Heart right ventricle (tissue), 16 donors: ENCODE measurements around the gene TRAPPC5. TPM values are rescaled to one million over a fixed set of nuclear protein-coding genes. Genes with fewer than 3 reads are reported as not detected.

Experiments used
- ATAC-seq, 8 donors: fragments of 200-7000 bp; cut with Tn5 transposase; one replicate each; pipeline ENCODE4 v1.9.1; 2020; ENCODE audit warnings: mild to moderate bottlenecking in 8 of 8, moderate library complexity in 8 of 8, moderate number of reproducible peaks in 1 of 8
- DNase-seq, 2 donors: peaks; one replicate each; pipeline ENCODE4 v3.0.0-alpha.2; 2020
- H3K27ac ChIP-seq, 10 donors: fragments of 200-600 bp; sonication (generic) in 2 of 10; one replicate each; pipeline versions ENCODE4 v1.5.0 to v1.8.0; 2020 to 2022; ENCODE audit warnings: mild to moderate bottlenecking in 3 of 10
- H3K27me3 ChIP-seq, 7 donors: fragments of 200-600 bp; one replicate each; pipeline ENCODE4 v1.8.0; 2021 to 2022; ENCODE audit warnings: mild to moderate bottlenecking in 2 of 7
- H3K36me3 ChIP-seq, 9 donors: fragments of 200-600 bp; sonication (generic) in 1 of 9; one replicate each; pipeline versions ENCODE4 v1.5.0 to v1.8.0; 2020 to 2022; ENCODE audit warnings: mild to moderate bottlenecking in 2 of 9
- H3K4me1 ChIP-seq, 9 donors: fragments of 200-600 bp; sonication (generic) in 1 of 9; one replicate each; pipeline versions ENCODE4 v1.5.0 to v1.8.0; 2020 to 2022; ENCODE audit warnings: mild to moderate bottlenecking in 4 of 9
- H3K4me3 ChIP-seq, 10 donors: fragments of 200-600 bp; sonication (generic) in 2 of 10; one replicate each; pipeline versions ENCODE4 v1.5.0 to v1.8.0; 2020 to 2022; ENCODE audit warnings: mild to moderate bottlenecking in 7 of 10, moderate library complexity in 2 of 10
- H3K9me3 ChIP-seq, 11 donors: fragments of 200-600 bp in 10 of 11; sonication (generic) in 2 of 11; one replicate each; pipeline versions ENCODE4 v1.5.0 to v1.8.0; 2013 to 2022; ENCODE audit warnings: mild to moderate bottlenecking in 2 of 11, control low read depth in 1 of 11, moderate library complexity in 1 of 11
- CTCF ChIP-seq, 9 donors: fragments of 200-600 bp; sonication (generic) in 2 of 9; IDR thresholded peaks; one replicate each; pipeline versions ENCODE4 v1.5.0 to v1.8.0; 2021 to 2022; ENCODE audit warnings: antibody characterized with exemption in 9 of 9, mild to moderate bottlenecking in 5 of 9, moderate library complexity in 1 of 9
- WGBS, 2 donors: extraction: QIAGEN DNeasy Blood & Tissue Kit; methylation state at CpG; one replicate each; pipeline ENCODE4 v1.1.7; 2013; ENCODE audit warnings: inconsistent platforms in 1 of 2; 5-methylcytosine and 5-hydroxymethylcytosine counted together
- intact Hi-C, 10 donors: fragments of 100-400 bp; cut with DNase I; formaldehyde crosslinking; loops; one replicate each; pipeline versions ENCODE4 v1.11.1 to v1.14.2; 2022
- polyA plus RNA-seq, 2 donors: library from polyadenylated mRNA; stranded (reverse); fragments of 200-250 nt; gene quantifications; one replicate each; pipeline ENCODE4 v1.2.3, GENCODE V29; 2013
- total RNA-seq, 10 donors: library from RNA; stranded (reverse); fragmentation: NEBNext Ultra II Directional in 3 of 10; extraction: Animal tissue kit (Norgen Biotek cat#: 25700) in 3 of 10; gene quantifications; one replicate each; pipeline versions ENCODE4 v1.2.1 to v1.2.4, GENCODE V29; 2021 to 2023
- donor health status: Arrhythmogenic right ventricular cardiomyopathy.
- donor health status: ischemic (EF 13 %, LVEDD 7.1; RV severe dilation, severe dysfunction).
- donor health status: healthy with polysubstance abuse.
- donor health status: DM: no; HTN: yes; CAD: no.
- donor health status: DM: no; HTN: no; CAD: no.
- donor health status: ischemic (EF 25% LVEDD 6.9; RV normal size, moderate dysfunction).
- donor health status: ischemic (EF 25% LVEDD 5.7; RV mildly dilated, moderate dysfunction).
- donor health status: healthy.
- donor health status: DM: yes; HTN: yes; CAD: no.
- donor health status: Ischemic cardiomyopathy.
- donor health status: ischemic (EF 35%, LVEDD 5.7; RV mildly dilated, moderate dysfunction).
- donor health status: nonischemic (EF 11% LVEDD 7.7; RV severe dilation, severe dysfunction).
- donor health status: DM: yes; HTN: yes; CAD: no.
- donor health status: PGD.
- donor health status: ischemic (EF 29% LVEDD 5.4; RV normal size, mild dysfunction).
- donor health status: nonischemic (EF 23%, LVEDD 6.1; RV moderate dilation, normal function).

TRAPPC5 gene
- total and polyA plus RNA-seq, 12 donors = 75.3 to 388 (median 93.3) TPM

GRCh38 chr19:7725791-7726190 is 45.2 kb downstream of the TRAPPC5 start:
- H3K27ac ChIP-seq = no peak overlapping the region
- ATAC-seq (no peak), DNase-seq (no peak)
- no peak for TF ChIP-seq CTCF (IDR thresholded peaks at IDR 0.05)
- intact Hi-C loops = no loop called here
- no peaks in the 10 kb centered on the region for H3K9me3 ChIP-seq
- H3K36me3 ChIP-seq = no peaks in the 10 kb centered on the region
- H3K4me1 ChIP-seq = peaks cover 0 to 14% (median 0%) of the 10 kb centered on the region in 9 donors
- H3K4me3 ChIP-seq = no peak overlapping the region
- 57 to 59% methylated on average over 2 of the region's 2 CpGs for WGBS, 2 donors
- peaks cover 8 to 66% (median 48%) of the 10 kb centered on the region in 7 donors for H3K27me3 ChIP-seq

- Histone ChIP-seq H3K4me1 (peaks cover 0 to 14% (median 0%) of the 10 kb centered on the region in 9 donors), H3K4me3 (no peak overlapping the region), H3K9me3 (no peaks in the 10 kb centered on the region), H3K27me3 (peaks cover 8 to 85% (median 65%) of the 10 kb centered on the region in 7 donors), H3K27ac (no peak overlapping the region), H3K36me3 (no peaks in the 10 kb centered on the region)
- TF ChIP-seq CTCF (IDR thresholded peaks at IDR 0.05) = no peak
- DNase-seq (no peak), ATAC-seq (no peak)
- intact Hi-C loops = no loop called here
- 14 to 19% methylated on average over 16 of the region's 16 CpGs for WGBS, 2 donors
Measured at GRCh38 chr19:7729211-7729610, 48.6 kb downstream of the TRAPPC5 start.

- TF ChIP-seq CTCF (IDR thresholded peaks at IDR 0.05) = no peak
- intact Hi-C loops = no loop called here
- ATAC-seq = no peak
- DNase-seq = no peak
- 4% methylated on average over 34 of the region's 34 CpGs for WGBS, 2 donors
- H3K36me3 ChIP-seq = no peaks in the 10 kb centered on the region
- peak overlapping the region in 1 of 10 donors; percentile 35 for H3K4me3 ChIP-seq
- H3K27ac ChIP-seq = no peak overlapping the region
- H3K27me3 ChIP-seq = peaks cover 8 to 86% (median 60%) of the 10 kb centered on the region in 7 donors
- H3K4me1 ChIP-seq = peaks cover 0 to 20% (median 0%) of the 10 kb centered on the region in 9 donors
- no peaks in the 10 kb centered on the region for H3K9me3 ChIP-seq
Measured at GRCh38 chr19:7729831-7730285, 49.2 kb downstream of the TRAPPC5 start.

GRCh38 chr19:7730286-7731217 is 49.9 kb downstream of the TRAPPC5 start:
- WGBS, 2 donors = 4 to 5% methylated on average over 71 to 78 of the region's 78 CpGs
- ATAC-seq = peak in 2 of 8 donors; percentile 29 to 41
- H3K9me3 ChIP-seq = no peaks in the 10 kb centered on the region
- peaks cover 0 to 22% (median 0%) of the 10 kb centered on the region in 9 donors for H3K4me1 ChIP-seq
- H3K27me3 ChIP-seq = peaks cover 8 to 84% (median 54%) of the 10 kb centered on the region in 7 donors
- no peak for TF ChIP-seq CTCF (IDR thresholded peaks at IDR 0.05)
- H3K36me3 ChIP-seq = no peaks in the 10 kb centered on the region
- no peak overlapping the region for H3K27ac ChIP-seq
- H3K4me3 ChIP-seq = peak overlapping the region in 1 of 10 donors; percentile 35
- intact Hi-C loops = no loop called here
- DNase-seq = no peak
